Endometrial microvascular endothelial cells (primary cell): ENCODE results near the gene MFNG. TPM values are rescaled to one million over a fixed set of nuclear protein-coding genes. Genes with fewer than 3 reads are reported as not detected.

Experiments used
- in situ Hi-C: cut with HindIII; loops from 2 replicates; pipeline ENCODE4 v1.10.0; 2017; ENCODE audit warnings: low sequenced_read_pairs, low pct_unique_long_range_greater_than_20kb; ENCODE audit errors: inconsistent ontology term
- total RNA-seq: library from RNA; depleted of rRNA; stranded (reverse); fragments of >200 nt; gene quantifications from one replicate; pipeline ENCODE4 v1.2.3, GENCODE V29; 2015; ENCODE audit errors: inconsistent ontology term

Gene MFNG
- total RNA-seq, 1 donor from 2014 or later: 321 TPM

- in situ Hi-C loops: no loop called here
Measured at GRCh38 chr22:37499027-37499707, 13.0 kb upstream of the MFNG start.

GRCh38 chr22:37498289-37498909 lies 12.2 kb upstream of the MFNG start:
- in situ Hi-C loops: no loop called here

- in situ Hi-C loops: no loop called here
Measured at GRCh38 chr22:37497062-37497599, 10.9 kb upstream of the MFNG start.

GRCh38 chr22:37496651-37497050 lies 10.5 kb upstream of the MFNG start:
- in situ Hi-C loops: no loop called here

GRCh38 chr22:37493979-37494378 lies 7.8 kb upstream of the MFNG start:
- in situ Hi-C loops: no loop called here

GRCh38 chr22:37492428-37493344 lies 6.5 kb upstream of the MFNG start:
- in situ Hi-C loops: no loop called here

DNA sequence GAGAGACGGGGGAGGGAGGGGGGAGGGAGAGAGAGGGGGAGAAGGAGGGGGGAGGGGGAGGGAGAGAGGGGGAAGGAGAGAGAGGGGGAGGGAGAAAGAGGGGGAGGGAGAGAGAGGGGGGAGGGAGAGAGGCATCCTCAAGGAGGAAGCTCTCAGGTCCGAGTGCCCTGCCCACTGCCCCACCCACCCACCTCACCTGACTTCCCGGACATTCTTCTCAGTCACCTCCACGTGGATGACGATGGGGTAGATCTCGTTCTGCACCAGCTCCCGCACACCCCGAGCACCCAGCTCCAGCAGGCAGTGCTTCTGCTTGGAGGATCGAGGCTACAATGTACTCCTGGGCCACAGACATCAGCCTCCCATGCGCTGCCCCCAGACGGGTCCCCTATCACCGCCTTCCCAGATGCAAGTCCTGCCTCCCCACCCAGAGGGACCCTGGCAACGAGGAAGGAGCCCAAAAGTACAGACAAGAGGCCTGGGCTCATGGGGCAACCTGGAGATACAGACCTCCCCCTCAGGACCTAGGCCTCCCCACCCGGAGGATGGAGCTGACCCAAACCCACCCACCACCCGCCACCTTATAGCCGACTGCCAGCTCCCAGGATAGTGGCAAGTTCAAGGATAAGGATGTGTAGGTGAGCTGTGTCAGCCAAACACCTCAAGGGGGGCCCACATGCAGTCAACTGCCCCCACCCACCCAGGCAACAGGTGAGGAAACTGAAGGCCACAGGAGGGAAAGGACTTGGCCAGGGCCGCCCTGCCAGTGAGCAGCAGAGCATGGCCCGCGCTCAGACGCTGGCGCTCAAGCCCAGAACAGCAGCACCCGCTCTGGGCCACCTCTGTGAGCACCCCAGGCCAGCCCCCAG lies 5.6 kb upstream of the MFNG start:
- in situ Hi-C loops: no loop called here

DNA sequence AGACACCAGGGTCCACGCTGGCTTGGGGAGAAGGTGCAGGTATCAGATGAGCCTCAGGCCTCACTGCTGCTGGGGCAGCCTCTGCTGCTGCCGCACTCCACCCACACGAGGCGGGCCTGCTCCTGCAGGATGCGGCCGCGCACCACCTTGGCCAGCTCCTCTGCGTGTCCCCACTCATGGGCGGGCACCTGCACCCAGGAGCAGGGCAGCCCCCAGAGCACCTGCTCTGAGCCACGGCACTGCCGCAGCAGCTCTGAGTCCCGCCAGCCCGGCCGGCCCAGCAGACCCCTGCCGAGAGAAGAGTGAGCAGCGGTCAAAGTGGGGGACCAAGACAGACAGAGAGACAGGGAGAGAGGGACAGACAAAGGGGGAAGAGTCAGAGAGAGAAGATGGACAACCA lies 4.9 kb upstream of the MFNG start:
- in situ Hi-C loops: no loop called here

- in situ Hi-C loops: no loop called here
Measured at GRCh38 chr22:37489983-37490382, 3.8 kb upstream of the MFNG start.

DNA sequence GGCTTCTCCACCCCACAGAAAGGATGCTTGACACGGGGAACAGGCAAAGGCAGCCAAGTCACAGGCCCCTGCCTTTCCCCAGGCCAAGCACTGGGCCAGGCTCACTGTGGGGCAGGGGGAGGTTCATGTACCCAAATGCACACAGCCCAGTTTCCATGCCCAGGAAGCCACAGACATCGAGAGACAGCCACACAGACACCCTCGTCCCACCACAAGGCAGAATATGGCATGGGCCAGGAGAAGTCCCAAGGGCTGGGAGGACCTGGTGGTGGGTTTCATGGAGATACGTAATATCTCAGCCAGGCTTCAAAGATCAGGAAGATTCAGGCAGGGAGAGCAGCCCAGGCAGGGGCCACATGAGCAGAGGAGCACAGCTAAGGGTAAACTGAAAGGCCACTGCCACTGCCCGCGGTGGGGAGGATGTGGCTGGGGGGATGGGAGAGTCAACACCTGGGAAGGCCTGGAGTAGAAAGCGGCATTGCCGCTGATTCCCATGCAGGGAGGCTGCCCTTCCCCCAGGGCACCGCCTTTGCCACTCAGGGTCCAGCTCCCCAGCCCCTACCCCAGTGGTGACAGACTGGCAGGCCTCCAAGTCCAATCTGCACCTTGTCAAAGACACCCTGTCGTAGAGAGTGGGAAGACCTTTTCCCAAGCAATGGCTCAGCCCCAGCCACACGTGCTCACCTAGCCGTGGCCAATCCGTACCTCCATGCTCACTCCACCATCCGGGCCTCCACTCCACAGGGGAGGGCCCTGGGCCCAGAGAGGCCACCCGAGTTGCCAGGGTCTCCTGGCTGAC lies 2.4 kb upstream of the MFNG start:
- in situ Hi-C loops: no loop called here

DNA sequence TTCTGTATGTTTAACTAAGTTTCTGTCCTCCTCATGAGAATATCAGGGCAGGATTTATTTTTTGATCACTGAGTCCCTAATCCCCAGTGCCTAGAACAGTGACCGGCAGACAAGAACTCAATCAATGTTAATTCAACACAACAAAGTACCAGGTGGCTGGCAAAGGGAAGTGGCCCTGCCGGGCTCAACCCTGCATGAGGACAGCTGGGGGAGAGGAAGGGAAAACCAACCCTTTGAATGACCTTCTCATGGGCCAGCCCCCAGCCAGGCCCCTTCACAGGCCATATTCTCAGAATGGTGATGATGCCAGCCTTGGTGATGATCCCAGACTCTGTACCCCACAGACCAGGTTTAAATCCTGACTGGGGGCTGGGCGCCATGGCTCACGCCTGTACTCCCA lies 1.4 kb upstream of the MFNG start:
- in situ Hi-C loops: no loop called here

DNA sequence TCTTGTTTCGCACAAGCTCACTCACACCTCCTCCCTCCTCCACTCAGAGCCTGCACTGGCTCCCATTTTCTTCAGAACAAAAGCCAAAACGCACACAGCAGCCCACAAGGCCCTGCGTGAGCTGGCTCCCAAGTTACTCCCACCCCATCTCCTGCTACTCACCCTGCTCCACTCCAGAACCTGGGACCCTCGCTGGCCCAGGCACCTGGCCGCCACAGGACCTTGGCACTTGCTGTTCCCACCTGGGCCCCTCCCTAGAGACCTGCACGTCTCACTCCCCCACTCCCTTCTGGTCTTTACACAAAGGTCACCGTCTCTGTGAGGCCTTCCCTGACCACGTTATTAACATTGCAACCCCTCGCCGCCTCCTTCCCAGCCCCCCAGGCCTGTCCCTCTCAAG lies 945 bp upstream of the MFNG start:
- in situ Hi-C loops: no loop called here

GRCh38 chr22:37485395-37486223 lies 575 bp downstream of the MFNG start:
- in situ Hi-C loops: no loop called here

DNA sequence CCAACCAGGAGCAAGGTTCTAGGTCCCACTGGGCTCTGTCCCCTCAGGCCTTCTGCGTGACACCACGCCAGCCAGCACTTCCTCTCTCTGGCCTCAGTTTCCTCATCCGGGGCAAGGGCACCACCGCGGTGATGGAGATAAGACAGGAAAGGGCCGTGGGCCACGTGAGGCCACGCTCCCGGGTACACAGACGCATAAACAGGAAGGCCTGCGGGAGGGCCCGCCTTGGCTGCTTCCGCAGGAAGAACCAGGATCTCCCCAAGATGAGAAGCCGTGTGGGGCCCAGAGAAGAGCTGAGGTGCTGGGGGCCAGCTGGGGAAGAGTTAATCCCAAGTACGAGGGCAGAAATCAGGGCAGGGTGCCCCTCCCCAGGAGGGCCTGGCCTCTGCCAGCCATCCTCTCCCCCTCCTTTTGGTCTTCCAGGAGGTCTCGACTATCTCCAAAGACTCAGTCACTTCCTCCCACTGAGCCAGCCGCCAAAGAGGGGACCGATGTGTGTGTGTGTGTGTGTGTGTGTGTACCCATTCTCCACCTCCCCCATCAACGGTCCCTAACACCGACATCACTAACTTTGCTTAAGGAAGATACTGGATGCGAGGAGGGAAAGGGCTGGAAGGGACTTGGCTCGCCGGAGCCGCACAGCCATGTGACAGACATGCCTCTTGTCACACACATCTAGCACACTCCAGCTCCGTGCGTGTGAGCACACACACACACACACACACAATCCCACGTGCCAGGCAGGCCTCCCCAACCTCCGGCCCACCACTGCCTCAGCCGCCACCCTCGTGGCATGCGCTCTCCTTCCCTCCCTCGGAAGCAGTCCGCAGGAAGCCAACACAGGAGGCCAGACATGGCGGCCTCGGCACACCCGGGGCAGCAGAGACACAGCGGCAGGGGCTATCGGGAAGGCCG lies 1.4 kb downstream of the MFNG start:
- in situ Hi-C loops: no loop called here

- in situ Hi-C loops: no loop called here
Measured at GRCh38 chr22:37483050-37483449, 3.1 kb downstream of the MFNG start.

GRCh38 chr22:37482244-37482643 lies 3.9 kb downstream of the MFNG start:
- in situ Hi-C loops: no loop called here
